ENCODE data around the gene CYP4F3. TPM values are rescaled to one million over a fixed set of nuclear protein-coding genes. Genes with fewer than 3 reads are reported as not detected.

The CYP4F3 gene
- total and polyA plus RNA-seq, 2 of the 13 experiments (the other 11 are each of a cell fraction or from before 2014, with no cell fraction given): 17.8 to 22.8 TPM

DNA sequence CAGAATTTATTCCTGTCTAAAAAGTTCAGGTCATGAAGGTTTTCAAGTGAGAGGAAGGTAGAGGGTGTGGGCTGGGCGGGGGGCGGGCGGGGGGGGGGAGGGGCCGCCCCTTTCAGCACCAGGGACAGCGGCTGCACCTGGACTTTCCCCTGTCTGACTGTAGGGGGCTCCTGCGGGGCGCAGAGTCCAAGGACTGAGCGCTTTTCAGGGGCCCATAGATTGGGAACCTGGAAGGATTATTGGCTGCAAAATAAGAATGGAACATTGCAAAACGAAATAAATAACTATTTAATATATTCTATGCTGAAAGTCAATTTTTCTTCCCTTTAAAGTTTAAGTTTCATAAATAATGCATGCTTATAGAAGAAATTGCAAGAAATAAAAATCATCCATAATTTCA, 8.9 kb upstream of the CYP4F3 start (continued):
- TF ChIP-seq E2F5 (CRISPR knock-in tag; conservative IDR thresholded peaks at IDR 0.05): no peak
- no peak for TF ChIP-seq NPAS2 (CRISPR knock-in tag; IDR thresholded peaks at IDR 0.05; ENCODE audit: borderline replicate concordance)
- no peak for TF ChIP-seq ZBTB8A (CRISPR knock-in tag; IDR thresholded peaks at IDR 0.05; ENCODE audit: borderline replicate concordance, low read depth)
- TF ChIP-seq ZNF709 (CRISPR knock-in tag; IDR thresholded peaks at IDR 0.05): no peak
- TF ChIP-seq THAP7 (CRISPR knock-in tag; IDR thresholded peaks at IDR 0.05): no peak
- TF ChIP-seq RNF2 (conservative IDR thresholded peaks at IDR 0.05; ENCODE audit: low read depth): no peak
- TF ChIP-seq LCORL (IDR thresholded peaks at IDR 0.05): no peak
- TF ChIP-seq LCORL (CRISPR knock-in tag; IDR thresholded peaks at IDR 0.05): no peak
- peak; percentile 77; the same call in 1 of the 2 replicates for TF ChIP-seq XBP1 (CRISPR knock-in tag; IDR thresholded peaks at IDR 0.05)
- TF ChIP-seq ZNF207 (IDR thresholded peaks at IDR 0.05; ENCODE audit: borderline replicate concordance): no peak
- peak; percentile 61 for TF ChIP-seq KAT8 (CRISPR knock-in tag; IDR thresholded peaks at IDR 0.05)
- TF ChIP-seq, protein P1, sequence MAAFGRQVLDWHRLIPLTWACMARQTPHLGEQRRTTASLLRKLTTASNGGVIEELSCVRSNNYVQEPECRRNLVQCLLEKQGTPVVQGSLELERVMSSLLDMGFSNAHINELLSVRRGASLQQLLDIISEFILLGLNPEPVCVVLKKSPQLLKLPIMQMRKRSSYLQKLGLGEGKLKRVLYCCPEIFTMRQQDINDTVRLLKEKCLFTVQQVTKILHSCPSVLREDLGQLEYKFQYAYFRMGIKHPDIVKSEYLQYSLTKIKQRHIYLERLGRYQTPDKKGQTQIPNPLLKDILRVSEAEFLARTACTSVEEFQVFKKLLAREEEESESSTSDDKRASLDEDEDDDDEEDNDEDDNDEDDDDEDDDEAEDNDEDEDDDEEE (CRISPR knock-in tag; IDR thresholded peaks at IDR 0.05): no peak
- peak; percentile 34; the same call in 1 of the 2 replicates for TF ChIP-seq SAP130 (CRISPR knock-in tag; IDR thresholded peaks at IDR 0.05; ENCODE audit: low read depth)
- TF ChIP-seq LBX2 (CRISPR knock-in tag; IDR thresholded peaks at IDR 0.05; ENCODE audit: borderline replicate concordance): no peak
- no peak for TF ChIP-seq MZF1 (CRISPR knock-in tag; IDR thresholded peaks at IDR 0.05; ENCODE audit: borderline replicate concordance)
- TF ChIP-seq WIZ (CRISPR knock-in tag; IDR thresholded peaks at IDR 0.05): 0 out of 2 replicates have a peak, but pooled peaks have one; percentile 78
- no peak for TF ChIP-seq KMT2A (CRISPR knock-in tag; IDR thresholded peaks at IDR 0.05)
- 0 out of 2 replicates have a peak, but pooled peaks have one; percentile 54 for TF ChIP-seq SIN3A (IDR thresholded peaks at IDR 0.05; ENCODE audit: borderline replicate concordance, low read depth, low read length)
- TF ChIP-seq ZFP36L1 (CRISPR knock-in tag; IDR thresholded peaks at IDR 0.05): no peak
- 0 out of 2 replicates have a peak, but pooled peaks have one; percentile 42 for TF ChIP-seq FOXO1 (CRISPR knock-in tag; IDR thresholded peaks at IDR 0.05)
- TF ChIP-seq KLF12 (CRISPR knock-in tag; IDR thresholded peaks at IDR 0.05; ENCODE audit: borderline replicate concordance): peak; percentile 71; the same call in 1 of the 2 replicates
- TF ChIP-seq AGO1 (IDR thresholded peaks at IDR 0.05; ENCODE audit: low read depth, low read length, poor library complexity, severe bottlenecking): no peak
- TF ChIP-seq, protein P2, sequence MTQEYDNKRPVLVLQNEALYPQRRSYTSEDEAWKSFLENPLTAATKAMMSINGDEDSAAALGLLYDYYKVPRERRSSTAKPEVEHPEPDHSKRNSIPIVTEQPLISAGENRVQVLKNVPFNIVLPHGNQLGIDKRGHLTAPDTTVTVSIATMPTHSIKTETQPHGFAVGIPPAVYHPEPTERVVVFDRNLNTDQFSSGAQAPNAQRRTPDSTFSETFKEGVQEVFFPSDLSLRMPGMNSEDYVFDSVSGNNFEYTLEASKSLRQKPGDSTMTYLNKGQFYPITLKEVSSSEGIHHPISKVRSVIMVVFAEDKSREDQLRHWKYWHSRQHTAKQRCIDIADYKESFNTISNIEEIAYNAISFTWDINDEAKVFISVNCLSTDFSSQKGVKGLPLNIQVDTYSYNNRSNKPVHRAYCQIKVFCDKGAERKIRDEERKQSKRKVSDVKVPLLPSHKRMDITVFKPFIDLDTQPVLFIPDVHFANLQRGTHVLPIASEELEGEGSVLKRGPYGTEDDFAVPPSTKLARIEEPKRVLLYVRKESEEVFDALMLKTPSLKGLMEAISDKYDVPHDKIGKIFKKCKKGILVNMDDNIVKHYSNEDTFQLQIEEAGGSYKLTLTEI (CRISPR knock-in tag; conservative IDR thresholded peaks at IDR 0.05): no peak
- TF ChIP-seq HDAC1 (CRISPR knock-in tag; IDR thresholded peaks at IDR 0.05): no peak
- 0 out of 2 replicates have a peak, but pooled peaks have one; percentile 61 for TF ChIP-seq ZNF430 (CRISPR knock-in tag; IDR thresholded peaks at IDR 0.05)
- no peak for TF ChIP-seq SP1 (IDR thresholded peaks at IDR 0.05)
- TF ChIP-seq SP1 (CRISPR knock-in tag; IDR thresholded peaks at IDR 0.05): peak; percentile 63; the same call in 1 of the 2 replicates
- TF ChIP-seq JARID2 (CRISPR knock-in tag; IDR thresholded peaks at IDR 0.05; ENCODE audit: insufficient replicate concordance): no peak

All from HepG2 (cell line).